COLO829 (cell line): Measurements from ENCODE around the gene SCGB3A2.

ENCODE experiments used
- DNase-seq: peaks from one replicate; pipeline ENCODE4 v3.0.0; 2012; ENCODE audit warnings: low spot score

SCGB3A2 gene, protein sequence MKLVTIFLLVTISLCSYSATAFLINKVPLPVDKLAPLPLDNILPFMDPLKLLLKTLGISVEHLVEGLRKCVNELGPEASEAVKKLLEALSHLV

DNA sequence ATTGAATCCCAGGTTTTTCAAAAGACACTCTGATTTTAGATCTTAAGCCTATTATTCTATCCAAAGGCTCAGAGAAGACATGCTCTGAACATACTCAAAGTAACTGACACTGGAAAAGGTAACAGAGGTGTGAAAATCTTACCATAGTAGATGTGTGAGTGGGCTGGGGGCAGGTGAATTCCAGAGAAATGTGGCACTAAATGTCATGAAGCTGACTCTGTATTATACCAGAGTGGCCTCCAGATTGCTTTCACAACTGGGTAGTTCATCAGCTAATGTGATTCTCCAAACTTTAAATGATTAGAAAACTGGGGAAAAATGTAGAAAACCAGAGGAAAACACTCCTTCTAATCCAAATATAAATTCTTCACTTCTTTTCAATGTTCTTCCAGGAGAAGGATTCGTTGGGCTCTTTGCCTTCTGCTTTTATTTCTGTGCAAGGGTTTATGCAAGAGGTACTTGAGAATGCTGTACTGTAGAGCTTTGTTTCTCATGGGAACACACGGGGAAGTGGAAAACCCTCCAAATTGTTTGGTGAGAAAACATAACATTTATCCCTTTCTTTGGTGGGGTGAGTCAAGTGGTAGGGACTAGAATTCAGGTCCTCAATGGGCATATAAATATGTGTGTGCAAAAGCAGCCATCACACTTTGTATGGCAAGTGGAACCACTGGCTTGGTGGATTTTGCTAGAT, at the start of gene SCGB3A2:
Gene SCGB3A2 (plus strand): TSS at position 646 of the 694 bp plus-strand sequence. CDS start 93 bp downstream, outside the sequence.
- DNase-seq: no peak

DNA sequence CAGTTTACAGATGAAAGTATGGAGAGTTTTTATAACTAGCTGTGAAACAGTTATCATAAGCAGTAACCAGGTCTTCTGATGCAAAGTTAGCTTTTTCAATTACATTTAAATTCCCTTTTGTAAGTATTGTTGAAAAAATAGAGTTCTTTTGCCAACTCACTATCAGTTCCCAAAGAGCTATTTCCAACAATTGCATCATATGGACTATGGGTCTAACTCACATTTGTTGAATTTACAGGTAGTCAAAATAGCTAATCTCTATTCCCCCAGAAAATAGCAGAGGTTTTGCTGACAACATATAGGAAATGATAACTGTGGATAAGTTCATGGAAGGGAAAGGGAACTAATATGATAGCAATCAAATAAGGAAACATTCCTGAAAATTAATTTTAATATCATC, 48.5 kb upstream of the SCGB3A2 start:
- DNase-seq: no peak

- no peak for DNase-seq
Measured at GRCh38 chr5:147831465-147831864, 47.0 kb upstream of the SCGB3A2 start, which contains the start of gene SPINK1. Gene SPINK1 (minus strand): TSS chr5:147831671. CDS start chr5:147831577, 94 bp downstream.

DNA sequence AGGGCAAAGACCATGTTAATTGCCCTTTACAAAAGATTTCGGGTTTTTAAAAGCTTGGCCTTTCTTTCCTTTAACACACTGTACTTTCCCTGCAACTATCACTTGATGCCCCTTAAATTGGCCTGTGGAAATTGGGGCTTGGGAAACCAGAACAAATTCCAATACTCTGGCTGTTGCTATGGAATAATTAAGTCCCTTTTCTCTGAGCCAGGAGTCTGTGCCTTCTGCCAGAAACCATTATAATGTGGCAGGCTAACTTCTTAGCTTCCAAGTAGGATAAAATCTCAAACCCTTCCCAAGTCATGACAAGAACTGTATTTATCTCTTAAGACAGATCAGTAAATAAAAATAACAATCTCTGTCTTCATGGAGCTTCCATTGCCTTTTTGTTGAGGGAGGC, 46.0 kb upstream of the SCGB3A2 start:
- DNase-seq: no peak

- DNase-seq: no peak
Measured at GRCh38 chr5:147835386-147835798, 43.1 kb upstream of the SCGB3A2 start.

DNA sequence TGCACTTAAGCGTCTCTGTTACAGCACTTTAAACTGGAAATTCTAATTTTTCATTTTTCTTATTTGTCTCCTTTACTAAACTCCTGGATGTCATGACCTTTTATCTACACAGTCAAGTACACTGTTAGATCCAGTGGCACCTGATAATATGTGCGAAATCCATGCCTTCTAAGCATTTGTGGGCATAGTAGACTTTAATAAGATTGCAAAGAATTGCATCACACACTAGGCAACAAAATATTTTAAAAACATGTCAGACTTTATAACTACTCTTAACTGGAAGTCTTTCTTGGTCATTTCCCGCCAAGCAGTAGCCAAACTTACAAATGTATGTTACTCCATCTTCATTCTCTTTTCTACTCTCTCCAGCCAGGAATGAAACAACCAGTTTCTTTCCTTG, 42.1 kb upstream of the SCGB3A2 start:
- no peak for DNase-seq

DNA sequence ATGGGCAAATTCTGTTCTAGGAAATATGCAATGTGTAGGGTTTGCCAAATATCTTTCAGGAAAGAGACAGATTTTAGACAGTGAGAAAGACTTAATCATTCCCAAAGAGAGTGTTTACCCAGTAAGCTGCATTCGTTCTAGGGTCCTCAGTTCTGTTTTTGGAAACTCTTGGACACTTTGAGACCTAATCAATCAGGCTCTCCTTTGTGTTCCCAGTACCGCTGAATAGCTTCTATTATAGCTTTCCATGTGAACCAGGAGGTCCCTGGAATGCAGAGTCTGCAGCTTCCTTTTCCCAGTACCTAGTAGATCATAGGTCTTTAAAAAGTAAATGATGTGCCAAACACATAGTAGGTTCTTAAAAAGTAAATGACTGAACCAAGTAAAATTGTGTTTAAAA, 35.6 kb upstream of the SCGB3A2 start:
- no peak for DNase-seq

- DNase-seq: no peak
Measured at GRCh38 chr5:147844846-147845245, 33.7 kb upstream of the SCGB3A2 start.

- no peak for DNase-seq
Measured at GRCh38 chr5:147845618-147846017, 32.9 kb upstream of the SCGB3A2 start.

GRCh38 chr5:147849226-147849625, 29.3 kb upstream of the SCGB3A2 start:
- no peak for DNase-seq

DNA sequence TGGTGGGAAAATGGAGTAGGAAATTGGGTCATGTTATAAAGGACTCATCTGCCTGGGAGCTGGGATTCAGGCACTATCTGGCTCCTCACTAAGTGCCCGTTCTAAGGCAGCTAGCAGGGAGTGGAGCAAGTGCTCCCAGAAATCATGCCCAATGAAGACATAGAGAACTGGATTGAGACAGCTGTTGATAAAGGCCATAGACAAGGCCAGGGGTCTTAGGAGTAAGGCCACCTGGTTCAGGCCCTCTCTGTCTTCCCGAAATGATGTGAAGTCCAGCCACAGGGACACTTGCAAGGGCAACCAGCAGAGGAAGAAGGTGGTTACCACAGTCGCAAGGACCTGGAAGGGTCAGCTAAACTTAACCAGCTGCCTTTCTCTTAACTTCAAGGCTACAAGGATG, 26.9 kb upstream of the SCGB3A2 start:
- no peak for DNase-seq

GRCh38 chr5:147852365-147852764, 26.1 kb upstream of the SCGB3A2 start:
- DNase-seq: no peak

- no peak for DNase-seq
Measured at GRCh38 chr5:147853372-147853987, 25.0 kb upstream of the SCGB3A2 start.

- no peak for DNase-seq
Measured at GRCh38 chr5:147854331-147854730, 24.2 kb upstream of the SCGB3A2 start.

GRCh38 chr5:147854894-147855773, 23.4 kb upstream of the SCGB3A2 start:
- no peak for DNase-seq

- peak; percentile 4 for DNase-seq
Measured at GRCh38 chr5:147855774-147856069, 22.8 kb upstream of the SCGB3A2 start.

DNA sequence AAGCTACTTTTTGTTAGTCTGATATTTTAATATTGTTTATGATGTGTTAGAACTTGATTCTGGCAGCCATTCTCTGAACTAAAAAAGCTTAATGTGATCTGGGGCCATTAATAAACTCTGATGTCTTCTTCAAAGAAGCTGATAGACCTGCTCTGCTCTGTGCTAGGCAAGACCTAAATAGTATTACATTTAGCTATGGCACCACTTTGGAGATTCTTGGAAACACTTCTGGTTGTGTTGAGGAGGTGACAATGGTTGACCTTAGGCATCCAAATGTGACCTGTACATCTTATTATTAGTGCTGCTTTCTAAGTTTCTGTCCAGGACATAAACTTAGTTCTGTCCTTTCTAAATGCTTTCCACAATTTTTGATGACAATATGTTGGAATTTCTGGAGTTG, 21.7 kb upstream of the SCGB3A2 start:
- no peak for DNase-seq

GRCh38 chr5:147857302-147858129, 21.0 kb upstream of the SCGB3A2 start:
- DNase-seq: peak; percentile 50

GRCh38 chr5:147858565-147858964, 19.9 kb upstream of the SCGB3A2 start:
- no peak for DNase-seq

GRCh38 chr5:147859962-147860640, 18.4 kb upstream of the SCGB3A2 start:
- DNase-seq: no peak

DNA sequence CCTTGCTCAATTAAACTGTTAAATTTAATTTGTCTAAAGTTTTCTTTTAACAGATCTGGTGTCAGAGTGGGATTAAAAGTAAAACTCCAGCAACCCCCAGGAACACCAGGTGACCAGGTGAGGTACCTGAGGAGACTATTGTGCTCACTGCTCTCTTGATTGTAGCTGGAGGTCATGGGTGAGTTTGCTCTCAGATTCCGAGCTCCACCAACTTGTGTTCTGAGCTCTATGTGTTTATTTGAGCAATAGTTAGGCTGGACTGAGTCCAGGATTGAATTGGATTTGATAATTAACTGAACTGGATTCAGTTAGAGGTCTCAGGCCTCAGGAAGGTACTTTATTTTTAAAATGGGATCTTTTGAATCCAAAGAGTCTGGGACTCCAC, 17.9 kb upstream of the SCGB3A2 start:
- no peak for DNase-seq
